GM23248 (cell line): ENCODE results near the gene SLC35A3. TPM values are rescaled to one million over a fixed set of nuclear protein-coding genes. Genes with fewer than 3 reads are reported as not detected.

Source experiments
- DNase-seq: peaks from one replicate; pipeline ENCODE4 v3.0.0-alpha.2; 2015
- H2AFZ ChIP-seq: fragments of 200-600 bp; sonication (generic); 2 replicates; pipeline ENCODE4 v1.6.1; 2016; ENCODE audit warnings: antibody characterized with exemption
- H3F3A ChIP-seq: fragments of 200-600 bp; sonication (generic); 2 replicates; pipeline ENCODE4 v1.6.1; 2016; ENCODE audit warnings: mild to moderate bottlenecking, antibody characterized with exemption, mixed run types; ENCODE audit not compliant: insufficient read depth
- H3K27ac ChIP-seq: fragments of 200-600 bp; sonication (generic); 2 replicates; pipeline ENCODE4 v1.5.1; 2016; ENCODE audit warnings: mild to moderate bottlenecking
- H3K27me3 ChIP-seq: fragments of 200-600 bp; sonication (generic); replicated peaks from 2 replicates; pipeline ENCODE4 v1.6.1; 2016; ENCODE audit warnings: mild to moderate bottlenecking; ENCODE audit not compliant: insufficient read depth
- H3K36me3 ChIP-seq: fragments of 200-600 bp; sonication (generic); 2 replicates; pipeline ENCODE4 v1.6.1; 2016; ENCODE audit warnings: low read depth, mild to moderate bottlenecking
- H3K4me1 ChIP-seq: fragments of 200-600 bp; sonication (generic); 2 replicates; pipeline ENCODE4 v1.6.1; 2016; ENCODE audit warnings: mild to moderate bottlenecking; ENCODE audit not compliant: insufficient read depth
- H3K4me2 ChIP-seq: fragments of 200-600 bp; sonication (generic); one replicate; pipeline ENCODE4 v1.6.1; 2016; ENCODE audit warnings: mild to moderate bottlenecking; ENCODE audit not compliant: unreplicated experiment
- H3K4me3 ChIP-seq: fragments of 200-600 bp; sonication (generic); 2 replicates; pipeline ENCODE4 v1.5.1; 2016; ENCODE audit warnings: mild to moderate bottlenecking
- H3K79me2 ChIP-seq: fragments of 200-600 bp; sonication (generic); 2 replicates; pipeline ENCODE4 v1.6.1; 2016; ENCODE audit warnings: mild to moderate bottlenecking; ENCODE audit not compliant: insufficient read depth
- H3K9ac ChIP-seq: fragments of 200-600 bp; sonication (generic); 2 replicates; pipeline ENCODE4 v1.6.1; 2016; ENCODE audit warnings: mild to moderate bottlenecking
- H3K9me2 ChIP-seq: fragments of 200-600 bp; sonication (generic); 2 replicates; pipeline ENCODE4 v1.6.1; 2016; ENCODE audit warnings: mixed run types, mild to moderate bottlenecking, moderate library complexity; ENCODE audit not compliant: insufficient read depth
- H3K9me3 ChIP-seq: fragments of 200-600 bp; sonication (generic); one replicate; pipeline ENCODE4 v1.6.1; 2017; ENCODE audit warnings: low read depth
- H4K20me1 ChIP-seq: fragments of 200-600 bp; sonication (generic); 2 replicates; pipeline ENCODE4 v1.6.0; 2016; ENCODE audit not compliant: insufficient read depth
- EZH2 ChIP-seq: fragments of 200-600 bp; sonication (generic); IDR thresholded peaks from 2 replicates; pipeline ENCODE4 v1.6.1; 2018; ENCODE audit warnings: antibody characterized with exemption, mild to moderate bottlenecking; ENCODE audit not compliant: insufficient read depth, poor library complexity, severe bottlenecking
- EZH2phosphoT487 ChIP-seq: fragments of 200-600 bp; sonication (generic); IDR thresholded peaks from 2 replicates; pipeline ENCODE4 v1.6.1; 2018; ENCODE audit warnings: antibody characterized with exemption, moderate library complexity, mild to moderate bottlenecking, low read depth; ENCODE audit not compliant: insufficient read depth
- whole genome bisulfite sequencing, 2 experiments: methylation state at CpG; one replicate each; pipeline ENCODE4 v1.1.6; 2015 to 2017; ENCODE audit warnings: low lambda C conversion rate in 2 of 2, low coverage in 1 of 2; ENCODE audit errors: missing lambda C conversion rate in 2 of 2; 5-methylcytosine and 5-hydroxymethylcytosine counted together
- in situ Hi-C: fragments of 300-500 bp; cut with MboI; formaldehyde crosslinking; loops from 2 replicates; pipeline ENCODE4 v1.15.0; 2020
- polyA plus RNA-seq: library from polyadenylated mRNA; unstranded; fragments of >200 nt; fragmentation: Nextera tagmentation; extraction: Ambion mirVana; gene quantifications from 2 replicates; pipeline ENCODE4 v1.2.1, GENCODE V29; 2016
- total RNA-seq: library from RNA; depleted of rRNA; stranded (reverse); fragments of >200 nt; shearing (Covaris generic); gene quantifications from 2 replicates; pipeline ENCODE4 v1.2.3, GENCODE V29; 2014

The SLC35A3 gene
- total and polyA plus RNA-seq, 2 experiments from 2014 or later = 30.7 to 46.0 TPM

- Histone ChIP-seq H3K27me3 (no peaks in the 10 kb centered on the region), H3K27ac (no peak overlapping the region), H2AFZ (no peak overlapping the region), H3K9ac (no peak overlapping the region), H3F3A (peaks cover 10% of the 10 kb centered on the region), H3K9me2 (no peaks in the 10 kb centered on the region), H3K4me2 (no peak overlapping the region), H3K4me1 (peaks cover 10% of the 10 kb centered on the region; the same call in 1 of the 2 replicates), H3K79me2 (peaks cover 10% of the 10 kb centered on the region), H4K20me1 (no peaks in the 10 kb centered on the region), H3K36me3 (no peaks in the 10 kb centered on the region), H3K9me3 (no peaks in the 10 kb centered on the region), H3K4me3 (no peak overlapping the region)
- in situ Hi-C loops = no loop called here
- peak; percentile 47 for DNase-seq
- no peak for TF ChIP-seq EZH2
- TF ChIP-seq EZH2phosphoT487 = no peak
These were observed 64.7 kb downstream of the SLC35A3 start for GRCh38 chr1:100034470-100034869.

GRCh38 chr1:100035214-100035613 is 65.4 kb downstream of the SLC35A3 start:
- in situ Hi-C loops = no loop called here
- Histone ChIP-seq H2AFZ (no peak overlapping the region), H3K79me2 (peaks cover 17% of the 10 kb centered on the region), H3K36me3 (no peaks in the 10 kb centered on the region), H4K20me1 (0 out of 2 replicates have a peak, but pooled peaks cover 4% of the 10 kb centered on the region), H3K9ac (no peak overlapping the region), H3K9me3 (no peaks in the 10 kb centered on the region), H3K9me2 (no peaks in the 10 kb centered on the region), H3K4me3 (no peak overlapping the region), H3K4me1 (peaks cover 17% of the 10 kb centered on the region), H3K27me3 (no peaks in the 10 kb centered on the region), H3F3A (peaks cover 18% of the 10 kb centered on the region), H3K4me2 (no peak overlapping the region), H3K27ac (no peak overlapping the region)
- TF ChIP-seq EZH2 (no peak), EZH2phosphoT487 (no peak)
- 93 to 94% methylated on average over 1 of the region's 1 CpG for WGBS, 2 experiments
- DNase-seq = no peak

GRCh38 chr1:100036718-100037655 is 67.2 kb downstream of the SLC35A3 start:
- TF ChIP-seq EZH2 = no peak
- no peak for TF ChIP-seq EZH2phosphoT487
- peaks cover 22% of the 10 kb centered on the region for H3K4me1 ChIP-seq
- H4K20me1 ChIP-seq = 0 out of 2 replicates have a peak, but pooled peaks cover 5% of the 10 kb centered on the region
- H2AFZ ChIP-seq = peak overlapping the region; percentile 91
- H3K79me2 ChIP-seq = peaks cover 35% of the 10 kb centered on the region
- no peaks in the 10 kb centered on the region for H3K36me3 ChIP-seq
- in situ Hi-C loops = no loop called here
- no peaks in the 10 kb centered on the region for H3K9me2 ChIP-seq
- no peaks in the 10 kb centered on the region for H3K9me3 ChIP-seq
- no peaks in the 10 kb centered on the region for H3K27me3 ChIP-seq
- peak overlapping the region; percentile 87 for H3K27ac ChIP-seq
- WGBS, 2 experiments = 14 to 19% methylated on average over 11 of the region's 11 CpGs
- H3F3A ChIP-seq = peaks cover 23% of the 10 kb centered on the region
- DNase-seq = peak; percentile 62
- H3K4me3 ChIP-seq = peak overlapping the region; percentile 93
- peak overlapping the region; percentile 92 for H3K4me2 ChIP-seq
- H3K9ac ChIP-seq = peak overlapping the region; percentile 93

- H3K4me3 ChIP-seq = peak overlapping the region; percentile 93
- H3K79me2 ChIP-seq = peaks cover 41% of the 10 kb centered on the region
- WGBS, 2 experiments = 0 to 1% methylated on average over 8 of the region's 8 CpGs
- H3F3A ChIP-seq = peaks cover 23% of the 10 kb centered on the region
- H3K27me3 ChIP-seq = no peaks in the 10 kb centered on the region
- H3K4me1 ChIP-seq = peaks cover 22% of the 10 kb centered on the region
- in situ Hi-C loops = no loop called here
- peak overlapping the region; percentile 93 for H3K9ac ChIP-seq
- no peak for DNase-seq
- TF ChIP-seq EZH2phosphoT487 (no peak), EZH2 (no peak)
- no peaks in the 10 kb centered on the region for H3K9me2 ChIP-seq
- H4K20me1 ChIP-seq = 0 out of 2 replicates have a peak, but pooled peaks cover 5% of the 10 kb centered on the region
- H2AFZ ChIP-seq = peak overlapping the region; percentile 91
- H3K4me2 ChIP-seq = peak overlapping the region; percentile 92
- no peaks in the 10 kb centered on the region for H3K36me3 ChIP-seq
- peak overlapping the region; percentile 87 for H3K27ac ChIP-seq
- H3K9me3 ChIP-seq = no peaks in the 10 kb centered on the region
These were observed 67.8 kb downstream of the SLC35A3 start for GRCh38 chr1:100037656-100037926.
